Mucosa of descending colon (tissue), 3 donors: ENCODE measurements around the gene SAMD4B. TPM values are rescaled to one million over a fixed set of nuclear protein-coding genes. Genes with fewer than 3 reads are reported as not detected.
"Not testable (repeated sequence)": the region's sequence is repeated elsewhere in the genome, so short reads cannot be mapped to it uniquely, and the experiment has no call there.

Experiments
- ATAC-seq: fragments of 200-7000 bp; cut with Tn5 transposase; one replicate; pipeline ENCODE4 v1.9.1; 2020; ENCODE audit warnings: mild to moderate bottlenecking, moderate library complexity
- DNase-seq, 3 donors: peaks; one replicate each; pipeline ENCODE4 v3.0.0-alpha.2; 2020
- H3K36me3 ChIP-seq: fragments of 200-600 bp; one replicate; pipeline ENCODE4 v1.8.0; 2021; ENCODE audit warnings: low read depth, mild to moderate bottlenecking
- H3K4me1 ChIP-seq: fragments of 200-600 bp; one replicate; pipeline ENCODE4 v1.8.0; 2021; ENCODE audit warnings: low read depth, mild to moderate bottlenecking
- H3K4me3 ChIP-seq: fragments of 200-600 bp; one replicate; pipeline ENCODE4 v1.8.0; 2021; ENCODE audit warnings: mild to moderate bottlenecking
- H3K9me3 ChIP-seq: fragments of 200-600 bp; one replicate; pipeline ENCODE4 v1.8.0; 2021; ENCODE audit warnings: mild to moderate bottlenecking
- intact Hi-C, 2 donors: fragments of 100-400 bp; cut with DNase I in 1 of 2; cut with micrococcal nuclease in 1 of 2; formaldehyde crosslinking; loops; one replicate each; pipeline versions ENCODE4 v1.11.0 to v1.11.1; 2022; cut with DNase I, micrococcal nuclease
- total RNA-seq, 3 donors: library from RNA; stranded (reverse); fragmentation: NEBNext Ultra II Directional in 2 of 3; extraction: Animal tissue kit (Norgen Biotek cat#: 25700) in 2 of 3; gene quantifications; one replicate each; pipeline versions ENCODE4 v1.2.1 to v1.2.4, GENCODE V29; 2021 to 2023
- TF ChIP-seq, protein P1 (sequence below): fragments of 200-600 bp; IDR thresholded peaks from one replicate; pipeline ENCODE4 v1.8.0; 2022; ENCODE audit warnings: antibody characterized with exemption, mild to moderate bottlenecking
- donor health status: DM: no; HTN: no; CAD: no; lungs with moderate emphysema.
- donor health status: DM: no; HTN: no; CAD: no.
- donor health status: DM: no; HTN: yes; CAD: no.

SAMD4B gene
- total RNA-seq, 3 donors from 2014 or later, result 55.1 to 91.5 (median 67.4) TPM

DNA sequence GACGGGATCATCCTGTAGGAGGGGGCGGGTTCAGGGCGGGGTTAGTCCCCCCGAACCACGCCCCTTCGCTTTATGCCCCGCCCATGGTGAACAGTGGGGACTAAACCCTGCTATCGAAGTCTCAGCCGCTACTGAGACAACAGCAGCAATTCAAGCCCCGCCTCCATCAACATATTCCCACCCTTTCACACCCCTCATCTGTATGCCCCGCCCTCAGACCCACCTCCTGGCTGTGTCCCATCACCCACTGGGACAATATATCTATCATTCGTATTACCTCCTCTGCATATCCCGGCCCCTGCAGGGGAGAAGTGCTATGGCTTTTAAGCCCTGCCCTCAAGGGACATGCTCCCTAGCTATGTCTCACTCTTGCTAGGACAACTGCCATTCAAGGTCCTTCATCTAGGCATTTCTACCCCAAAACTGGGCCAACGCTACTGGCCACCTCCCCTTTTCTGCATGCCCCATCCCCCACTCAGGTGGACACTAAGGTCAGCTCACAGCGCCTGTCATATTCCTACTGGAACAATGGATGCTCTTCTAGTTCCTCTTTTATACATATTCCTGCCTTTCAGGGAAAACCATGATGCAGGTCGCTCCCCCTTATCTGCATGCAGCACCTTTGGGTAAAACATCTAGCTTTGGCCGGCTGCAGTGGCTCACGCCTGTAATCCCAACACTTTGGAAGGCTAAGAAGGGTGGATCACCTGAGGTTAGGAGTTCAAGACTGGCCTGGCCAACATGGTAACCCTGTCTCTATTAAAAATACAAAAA is 33.5 kb upstream of the SAMD4B start:
- no peak for ATAC-seq

GRCh38 chr19:39309305-39309670 is 32.9 kb upstream of the SAMD4B start:
- H3K4me3 ChIP-seq, H3K9me3 ChIP-seq, ATAC-seq, intact Hi-C loops, H3K36me3 ChIP-seq, H3K4me1 ChIP-seq, DNase-seq: not testable (repeated sequence)

More for the DNA sequence above, 33.5 kb upstream of the SAMD4B start:
- H3K4me3 ChIP-seq, result no peak overlapping the region
- intact Hi-C loops, result no loop called here
- peak in 1 of 3 donors; percentile 9 for DNase-seq
- no peaks in the 10 kb centered on the region for H3K36me3 ChIP-seq
- TF ChIP-seq, protein P1, sequence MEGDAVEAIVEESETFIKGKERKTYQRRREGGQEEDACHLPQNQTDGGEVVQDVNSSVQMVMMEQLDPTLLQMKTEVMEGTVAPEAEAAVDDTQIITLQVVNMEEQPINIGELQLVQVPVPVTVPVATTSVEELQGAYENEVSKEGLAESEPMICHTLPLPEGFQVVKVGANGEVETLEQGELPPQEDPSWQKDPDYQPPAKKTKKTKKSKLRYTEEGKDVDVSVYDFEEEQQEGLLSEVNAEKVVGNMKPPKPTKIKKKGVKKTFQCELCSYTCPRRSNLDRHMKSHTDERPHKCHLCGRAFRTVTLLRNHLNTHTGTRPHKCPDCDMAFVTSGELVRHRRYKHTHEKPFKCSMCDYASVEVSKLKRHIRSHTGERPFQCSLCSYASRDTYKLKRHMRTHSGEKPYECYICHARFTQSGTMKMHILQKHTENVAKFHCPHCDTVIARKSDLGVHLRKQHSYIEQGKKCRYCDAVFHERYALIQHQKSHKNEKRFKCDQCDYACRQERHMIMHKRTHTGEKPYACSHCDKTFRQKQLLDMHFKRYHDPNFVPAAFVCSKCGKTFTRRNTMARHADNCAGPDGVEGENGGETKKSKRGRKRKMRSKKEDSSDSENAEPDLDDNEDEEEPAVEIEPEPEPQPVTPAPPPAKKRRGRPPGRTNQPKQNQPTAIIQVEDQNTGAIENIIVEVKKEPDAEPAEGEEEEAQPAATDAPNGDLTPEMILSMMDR, result no peak
- peaks cover 6% of the 10 kb centered on the region for H3K4me1 ChIP-seq
- no peaks in the 10 kb centered on the region for H3K9me3 ChIP-seq

DNA sequence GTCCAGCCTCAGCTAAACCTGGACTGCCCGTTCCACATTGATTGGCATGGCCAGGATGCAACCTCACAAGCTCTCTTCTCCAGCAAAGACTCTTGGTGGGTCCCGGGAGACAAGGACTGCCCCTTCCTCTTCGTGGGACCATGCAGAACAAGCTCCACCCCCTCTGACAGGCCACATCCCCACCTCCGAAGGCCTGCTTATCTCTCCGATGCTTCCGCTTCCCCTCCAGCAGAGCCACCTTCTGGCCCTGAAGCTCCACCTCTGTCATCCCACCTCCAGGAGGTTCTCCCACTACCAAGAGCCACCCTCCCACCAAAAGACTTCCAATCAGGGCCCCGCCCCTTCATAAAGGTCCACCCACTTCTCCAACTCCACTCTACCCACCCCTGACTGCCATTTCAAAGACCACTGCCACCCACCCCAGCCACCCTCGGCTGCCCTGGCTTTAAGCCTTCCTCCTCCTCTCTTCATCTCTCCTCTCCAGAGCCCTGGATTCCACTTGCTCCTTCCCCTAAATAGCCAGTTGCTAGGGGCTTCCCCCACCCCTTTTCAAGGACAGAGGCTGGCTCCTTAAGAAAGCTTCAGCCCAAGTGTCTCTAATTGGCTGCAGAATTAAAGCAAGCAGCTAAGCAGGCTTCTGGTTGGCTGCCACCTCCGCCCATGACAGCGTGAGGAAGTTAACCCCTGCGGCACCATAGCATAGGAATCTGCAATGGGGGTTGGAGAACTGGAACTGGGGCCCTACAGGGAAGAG is 31.5 kb upstream of the SAMD4B start:
- Histone ChIP-seq H3K4me3 (no peak overlapping the region), H3K36me3 (no peaks in the 10 kb centered on the region), H3K9me3 (no peaks in the 10 kb centered on the region), H3K4me1 (peaks cover 6% of the 10 kb centered on the region)
- DNase-seq (no peak), ATAC-seq (no peak)
- TF ChIP-seq, protein P1, result no peak
- intact Hi-C loops, result no loop called here

- no peaks in the 10 kb centered on the region for H3K9me3 ChIP-seq
- ATAC-seq (no peak), DNase-seq (no peak)
- no peak overlapping the region for H3K4me3 ChIP-seq
- TF ChIP-seq, protein P1, result no peak
- intact Hi-C loops, result no loop called here
- H3K4me1 ChIP-seq, result no peaks in the 10 kb centered on the region
- no peaks in the 10 kb centered on the region for H3K36me3 ChIP-seq
Measured at GRCh38 chr19:39314016-39314728, 28.0 kb upstream of the SAMD4B start.

DNA sequence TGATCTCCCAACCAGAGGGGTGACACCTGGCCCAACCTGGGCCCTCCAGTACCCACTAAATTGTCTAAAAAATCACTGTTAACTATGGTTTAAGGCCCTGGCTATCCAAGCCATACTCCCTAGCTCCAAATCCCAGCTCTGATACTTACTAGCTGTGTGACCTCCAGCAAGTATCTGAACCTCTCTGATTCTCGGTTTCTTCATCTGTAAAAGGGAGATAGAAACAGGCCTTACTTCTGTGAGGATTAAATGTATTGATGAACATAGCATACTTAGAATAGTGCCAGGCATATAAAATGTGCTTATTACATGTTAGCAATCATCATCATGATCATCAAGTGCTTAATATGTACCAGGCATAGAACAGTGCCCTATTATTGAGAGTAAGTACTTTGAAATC is 26.3 kb upstream of the SAMD4B start:
- intact Hi-C loops, result no loop called here
- no peaks in the 10 kb centered on the region for H3K4me1 ChIP-seq
- no peak overlapping the region for H3K4me3 ChIP-seq
- no peak for ATAC-seq
- no peaks in the 10 kb centered on the region for H3K36me3 ChIP-seq
- no peak for DNase-seq
- H3K9me3 ChIP-seq, result no peaks in the 10 kb centered on the region
- TF ChIP-seq, protein P1, result no peak
